ENCODE measurements around the gene CELA1.

Gene CELA1

DNA sequence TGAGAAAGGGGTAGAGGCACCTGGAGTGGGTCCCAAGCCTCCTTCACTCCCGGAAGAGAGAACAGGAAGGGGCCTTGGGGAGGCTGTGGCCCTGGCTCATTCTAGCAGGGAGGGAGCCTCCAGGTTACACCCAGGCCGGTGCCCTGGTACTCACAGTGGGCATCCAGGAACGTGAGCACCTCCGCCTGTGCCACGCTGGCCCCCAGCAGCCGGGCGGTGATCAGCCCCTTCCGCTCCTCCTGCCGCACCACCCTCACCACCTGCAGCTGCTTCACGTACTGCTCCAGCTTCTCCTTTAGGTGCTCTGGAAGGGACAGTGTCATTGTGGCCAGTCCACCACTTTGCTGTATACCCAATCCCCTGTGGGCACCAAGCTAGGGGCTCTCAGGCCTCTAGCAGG lies 18.8 kb upstream of the CELA1 start:
- no peak overlapping the region for H3K4me3 Mint-ChIP-seq
- H3K27me3 Mint-ChIP-seq, result peaks cover 10% of the 10 kb centered on the region
- no peaks in the 10 kb centered on the region for H3K9me3 Mint-ChIP-seq
- peaks cover 23% of the 10 kb centered on the region for H3K4me1 Mint-ChIP-seq (ENCODE audit: low read depth)
- H3K27ac Mint-ChIP-seq, result no peak overlapping the region
- intact Hi-C loops (cut with micrococcal nuclease), result no loop called here
- peaks cover 68% of the 10 kb centered on the region for H3K36me3 Mint-ChIP-seq (ENCODE audit: low read depth)

DNA sequence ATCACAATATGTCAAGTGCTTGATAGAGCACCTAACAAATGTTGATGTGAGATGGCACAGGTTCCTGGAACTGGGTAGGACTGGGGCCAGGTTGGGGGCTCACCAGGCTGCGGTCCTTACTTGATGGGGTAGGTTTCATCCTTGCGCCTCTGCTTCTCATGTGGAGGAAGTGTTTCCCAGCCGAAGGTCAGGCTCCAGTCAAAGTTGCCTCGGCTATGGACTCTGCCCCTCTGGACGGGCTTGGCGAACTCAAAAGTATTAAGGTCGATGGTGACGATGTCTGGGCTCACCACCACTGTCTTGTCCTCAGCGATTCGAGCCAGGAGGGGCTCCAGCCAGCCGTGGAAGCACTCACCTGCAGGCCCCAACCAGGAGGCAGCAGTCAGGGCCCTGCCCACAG lies 17.5 kb upstream of the CELA1 start:
- Mint-ChIP-seq H3K9me3 (no peaks in the 10 kb centered on the region), H3K4me3 (no peak overlapping the region), H3K36me3 (ENCODE audit: low read depth) (peaks cover 72% of the 10 kb centered on the region), H3K27ac (no peak overlapping the region), H3K4me1 (ENCODE audit: low read depth) (peaks cover 14% of the 10 kb centered on the region), H3K27me3 (peaks cover 6% of the 10 kb centered on the region)
- intact Hi-C loops (cut with micrococcal nuclease), result no loop called here

- Mint-ChIP-seq H3K36me3 (ENCODE audit: low read depth) (peaks cover 83% of the 10 kb centered on the region), H3K27ac (no peak overlapping the region)
- intact Hi-C loops (cut with micrococcal nuclease), result no loop called here
These were observed 16.4 kb upstream of the CELA1 start for GRCh38 chr12:51362747-51363342.

GRCh38 chr12:51362307-51362706 lies 15.8 kb upstream of the CELA1 start:
- Mint-ChIP-seq H3K4me1 (ENCODE audit: low read depth) (peaks cover 14% of the 10 kb centered on the region), H3K9me3 (no peaks in the 10 kb centered on the region), H3K27me3 (no peaks in the 10 kb centered on the region), H3K4me3 (no peak overlapping the region), H3K36me3 (ENCODE audit: low read depth) (peaks cover 88% of the 10 kb centered on the region), H3K27ac (no peak overlapping the region)
- intact Hi-C loops (cut with micrococcal nuclease), result no loop called here

More at GRCh38 chr12:51362747-51363342, 16.4 kb upstream of the CELA1 start:
- no peaks in the 10 kb centered on the region for H3K9me3 Mint-ChIP-seq
- H3K4me3 Mint-ChIP-seq, result no peak overlapping the region
- peaks cover 5% of the 10 kb centered on the region for H3K27me3 Mint-ChIP-seq
- peaks cover 9% of the 10 kb centered on the region for H3K4me1 Mint-ChIP-seq (ENCODE audit: low read depth)

DNA sequence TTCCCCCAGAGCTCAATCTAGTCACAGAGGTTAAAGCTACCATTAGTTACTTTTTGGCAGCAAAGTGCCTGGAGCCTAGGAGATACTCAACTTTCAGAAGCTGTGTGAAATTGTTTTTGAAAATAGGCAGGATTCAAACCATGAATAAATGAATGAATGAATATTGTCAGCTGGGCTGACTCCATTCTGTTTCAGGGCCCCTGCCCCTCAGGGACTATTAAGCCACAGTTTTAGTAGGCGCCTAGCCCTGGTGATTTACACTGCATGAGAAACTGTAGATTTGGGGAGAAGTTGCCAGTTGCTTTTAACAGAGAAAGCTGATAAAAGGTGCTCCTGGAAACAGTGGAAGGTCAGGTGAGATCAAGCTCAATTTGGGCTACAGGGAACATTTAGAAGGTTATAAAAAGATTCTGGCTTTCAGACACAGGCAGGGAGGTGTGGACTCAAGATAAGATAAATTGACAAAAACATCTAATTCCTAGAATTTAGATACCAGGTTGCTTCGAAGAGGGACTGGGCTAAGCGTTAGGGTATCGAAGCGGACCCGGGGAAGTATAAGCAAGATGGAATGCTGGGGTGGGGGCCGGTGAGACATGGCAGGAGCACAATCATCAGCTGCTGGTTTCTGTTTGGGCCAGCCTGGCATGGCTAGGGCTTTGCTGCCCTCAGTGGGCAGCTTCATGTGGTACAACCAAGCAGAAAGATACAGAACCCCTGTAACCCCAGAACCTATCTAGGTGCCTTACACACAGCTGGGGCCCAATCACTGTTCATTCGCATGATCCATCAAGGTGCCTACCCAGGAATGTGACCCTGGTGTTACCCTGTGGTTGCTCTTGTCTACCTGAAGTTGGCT lies 14.9 kb upstream of the CELA1 start:
- no peak overlapping the region for H3K4me3 Mint-ChIP-seq
- H3K9me3 Mint-ChIP-seq, result no peaks in the 10 kb centered on the region
- H3K4me1 Mint-ChIP-seq (ENCODE audit: low read depth), result peaks cover 18% of the 10 kb centered on the region
- no peak overlapping the region for H3K27ac Mint-ChIP-seq
- no peaks in the 10 kb centered on the region for H3K27me3 Mint-ChIP-seq
- intact Hi-C loops (cut with micrococcal nuclease), result no loop called here
- peaks cover 92% of the 10 kb centered on the region for H3K36me3 Mint-ChIP-seq (ENCODE audit: low read depth)

- no peaks in the 10 kb centered on the region for H3K27me3 Mint-ChIP-seq
- no peak overlapping the region for H3K27ac Mint-ChIP-seq
- peaks cover 18% of the 10 kb centered on the region for H3K4me1 Mint-ChIP-seq (ENCODE audit: low read depth)
- no peaks in the 10 kb centered on the region for H3K9me3 Mint-ChIP-seq
- peaks cover 89% of the 10 kb centered on the region for H3K36me3 Mint-ChIP-seq (ENCODE audit: low read depth)
- intact Hi-C loops (cut with micrococcal nuclease), result no loop called here
- no peak overlapping the region for H3K4me3 Mint-ChIP-seq
These were observed 13.8 kb upstream of the CELA1 start for GRCh38 chr12:51360315-51360714.

DNA sequence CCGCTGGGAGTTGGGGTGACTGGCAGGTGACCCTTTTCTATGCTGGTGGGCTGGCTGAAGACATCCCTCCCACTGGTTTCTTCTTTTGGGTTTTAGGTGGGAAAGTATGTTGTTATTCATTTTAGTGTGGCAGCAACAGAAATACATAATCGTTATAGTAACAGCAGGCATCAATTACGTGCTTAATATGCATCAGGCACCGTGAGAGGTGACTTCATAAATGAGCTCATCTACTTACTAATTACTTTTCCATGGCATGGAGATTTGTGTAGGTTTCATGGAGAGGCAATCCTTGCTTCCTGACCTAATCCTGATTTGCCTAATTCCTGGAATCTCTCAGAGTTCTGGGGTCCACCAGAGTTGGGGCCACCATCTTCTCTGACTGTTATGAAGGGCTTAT lies 13.4 kb upstream of the CELA1 start:
- Mint-ChIP-seq H3K36me3 (ENCODE audit: low read depth) (peaks cover 89% of the 10 kb centered on the region), H3K9me3 (no peaks in the 10 kb centered on the region), H3K27me3 (no peaks in the 10 kb centered on the region), H3K4me3 (no peak overlapping the region), H3K27ac (no peak overlapping the region), H3K4me1 (ENCODE audit: low read depth) (peaks cover 21% of the 10 kb centered on the region)
- intact Hi-C loops (cut with micrococcal nuclease), result no loop called here

DNA sequence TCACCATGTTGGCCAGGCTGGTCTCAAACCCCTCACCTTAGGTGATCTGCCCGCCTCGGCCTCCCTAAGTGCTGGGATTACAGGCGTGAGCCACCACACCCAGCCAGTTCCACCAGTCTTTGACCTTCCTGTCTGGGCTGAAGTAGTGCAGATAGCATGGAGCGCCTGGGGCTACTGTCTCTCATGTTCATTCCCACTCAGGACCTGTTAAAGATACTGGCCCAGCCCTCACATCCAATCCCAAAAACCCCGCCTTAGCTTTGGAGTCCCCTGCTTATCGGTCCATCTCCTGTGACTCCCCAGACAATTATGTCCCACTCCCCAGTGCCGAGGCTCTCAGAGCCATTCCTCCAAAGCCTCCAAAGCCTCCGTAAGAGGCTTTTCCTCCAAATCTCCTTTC lies 12.0 kb upstream of the CELA1 start:
- H3K27me3 Mint-ChIP-seq, result no peaks in the 10 kb centered on the region
- intact Hi-C loops (cut with micrococcal nuclease), result no loop called here
- no peak overlapping the region for H3K4me3 Mint-ChIP-seq
- H3K36me3 Mint-ChIP-seq (ENCODE audit: low read depth), result peaks cover 88% of the 10 kb centered on the region
- H3K9me3 Mint-ChIP-seq, result no peaks in the 10 kb centered on the region
- no peak overlapping the region for H3K27ac Mint-ChIP-seq
- H3K4me1 Mint-ChIP-seq (ENCODE audit: low read depth), result peaks cover 27% of the 10 kb centered on the region

GRCh38 chr12:51357374-51358047 lies 11.0 kb upstream of the CELA1 start:
- Mint-ChIP-seq H3K36me3 (ENCODE audit: low read depth) (peaks cover 83% of the 10 kb centered on the region), H3K27me3 (no peaks in the 10 kb centered on the region), H3K27ac (no peak overlapping the region), H3K9me3 (no peaks in the 10 kb centered on the region), H3K4me3 (no peak overlapping the region), H3K4me1 (ENCODE audit: low read depth) (peaks cover 27% of the 10 kb centered on the region)
- intact Hi-C loops (cut with micrococcal nuclease), result no loop called here

GRCh38 chr12:51351913-51352532 lies 5.5 kb upstream of the CELA1 start:
- Mint-ChIP-seq H3K4me3 (no peak overlapping the region), H3K4me1 (ENCODE audit: low read depth) (peaks cover 9% of the 10 kb centered on the region), H3K27ac (no peak overlapping the region), H3K27me3 (peaks cover 7% of the 10 kb centered on the region), H3K36me3 (ENCODE audit: low read depth) (peaks cover 33% of the 10 kb centered on the region), H3K9me3 (no peaks in the 10 kb centered on the region)
- intact Hi-C loops (cut with micrococcal nuclease), result no loop called here

DNA sequence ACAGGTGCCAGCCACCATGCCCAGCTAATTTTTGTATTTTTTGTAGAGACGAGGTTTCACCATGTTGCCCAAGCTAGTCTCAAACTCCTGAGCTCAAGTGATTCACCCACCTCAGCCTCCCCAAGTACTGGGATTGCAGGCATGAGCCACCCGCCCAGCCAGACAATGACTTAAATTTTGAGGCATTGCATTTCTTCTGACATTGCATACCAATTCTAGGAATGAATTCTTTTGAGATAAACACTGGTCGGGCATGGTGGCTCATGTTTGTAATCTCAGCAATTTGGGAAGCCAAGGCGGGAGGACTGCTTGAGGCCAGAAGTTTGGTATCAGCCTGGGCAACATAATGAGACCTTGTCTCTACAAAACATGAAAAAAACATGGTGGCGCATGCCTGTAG lies 2.5 kb upstream of the CELA1 start:
- no peak overlapping the region for H3K4me3 Mint-ChIP-seq
- H3K27ac Mint-ChIP-seq, result no peak overlapping the region
- peaks cover 5% of the 10 kb centered on the region for H3K4me1 Mint-ChIP-seq (ENCODE audit: low read depth)
- H3K36me3 Mint-ChIP-seq (ENCODE audit: low read depth), result peaks cover 8% of the 10 kb centered on the region
- H3K27me3 Mint-ChIP-seq, result peaks cover 8% of the 10 kb centered on the region
- intact Hi-C loops (cut with micrococcal nuclease), result no loop called here
- H3K9me3 Mint-ChIP-seq, result no peaks in the 10 kb centered on the region

- intact Hi-C loops (cut with micrococcal nuclease), result no loop called here
- Mint-ChIP-seq H3K27ac (no peak overlapping the region), H3K4me1 (ENCODE audit: low read depth) (peaks cover 5% of the 10 kb centered on the region), H3K9me3 (no peaks in the 10 kb centered on the region), H3K4me3 (no peak overlapping the region), H3K27me3 (peaks cover 8% of the 10 kb centered on the region), H3K36me3 (ENCODE audit: low read depth) (no peaks in the 10 kb centered on the region)
These were observed 1.6 kb upstream of the CELA1 start for GRCh38 chr12:51348116-51348515.

DNA sequence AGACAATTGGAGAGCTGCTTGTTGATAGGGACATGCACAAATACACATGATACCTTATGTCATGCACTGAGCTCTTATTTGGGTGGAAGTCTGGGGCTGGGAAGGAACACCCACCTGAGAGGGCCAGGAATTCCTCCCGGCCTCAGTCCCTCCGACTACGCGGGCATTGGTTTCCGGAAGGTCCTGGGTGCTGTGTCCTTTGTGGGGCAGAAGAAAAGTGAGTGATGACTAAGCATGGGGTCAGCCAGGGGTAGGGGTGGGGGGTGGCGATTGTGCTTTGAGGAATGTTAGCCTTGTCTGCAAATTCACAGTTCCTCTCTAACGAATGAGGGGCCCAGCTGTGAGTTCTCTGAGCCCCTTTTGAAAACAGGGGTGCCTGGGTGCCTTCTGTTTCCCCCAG lies 798 bp downstream of the CELA1 start:
- Mint-ChIP-seq H3K4me1 (ENCODE audit: low read depth) (peaks cover 12% of the 10 kb centered on the region), H3K27me3 (peaks cover 8% of the 10 kb centered on the region), H3K9me3 (no peaks in the 10 kb centered on the region), H3K4me3 (no peak overlapping the region), H3K36me3 (ENCODE audit: low read depth) (no peaks in the 10 kb centered on the region), H3K27ac (no peak overlapping the region)
- intact Hi-C loops (cut with micrococcal nuclease), result no loop called here

GRCh38 chr12:51343201-51343600 lies 3.3 kb downstream of the CELA1 start:
- Mint-ChIP-seq H3K9me3 (no peaks in the 10 kb centered on the region), H3K27me3 (peaks cover 11% of the 10 kb centered on the region), H3K4me1 (ENCODE audit: low read depth) (peaks cover 12% of the 10 kb centered on the region), H3K36me3 (ENCODE audit: low read depth) (no peaks in the 10 kb centered on the region), H3K27ac (no peak overlapping the region), H3K4me3 (no peak overlapping the region)
- intact Hi-C loops (cut with micrococcal nuclease), result loop anchor here (5.0 kb wide), 1 partner anchor 36 kb away; no protein-coding TSS in a partner anchor

All from dendritic cell treated with granulocyte-macrophage colony-stimulating factor and Interleukin-4, amounts not matched to agents 40 ng/mL and 50 ng/mL, for 4 days (primary cell).